Lower leg skin (tissue), 3 donors: ENCODE data around the gene LPCAT3.

ENCODE experiments used
- CTCF ChIP-seq, 3 donors: fragments of 450-650 bp; IDR thresholded peaks; one replicate each; pipeline ENCODE4 v1.5.1; 2016; ENCODE audit warnings: antibody characterized with exemption in 3 of 3, mild to moderate bottlenecking in 3 of 3, moderate library complexity in 2 of 3
- POLR2A ChIP-seq, 2 donors: fragments of 450-650 bp; IDR thresholded peaks; one replicate each; pipeline ENCODE4 v1.6.1; 2016 to 2017; ENCODE audit warnings: antibody characterized with exemption in 2 of 2, mild to moderate bottlenecking in 1 of 2, moderate library complexity in 1 of 2

- TF ChIP-seq CTCF (IDR thresholded peaks at IDR 0.05) (no peak), POLR2A (IDR thresholded peaks at IDR 0.05) (no peak)
Measured at GRCh38 chr12:6946033-6946919, 72.0 kb downstream of the LPCAT3 start.
